ENCODE measurements around the gene GNAT3.

Gene GNAT3

GRCh38 chr7:80427218-80427617, 84.6 kb downstream of the GNAT3 start:
- no peak for TF ChIP-seq POLR2AphosphoS5 (IDR thresholded peaks at IDR 0.05; ENCODE audit: low read depth)
- no peak for TF ChIP-seq GABPA (IDR thresholded peaks at IDR 0.05; ENCODE audit: low read depth)
- TF ChIP-seq SPI1 (IDR thresholded peaks at IDR 0.05; ENCODE audit: borderline replicate concordance, low read depth) = no peak
- TF ChIP-seq, protein P1, sequence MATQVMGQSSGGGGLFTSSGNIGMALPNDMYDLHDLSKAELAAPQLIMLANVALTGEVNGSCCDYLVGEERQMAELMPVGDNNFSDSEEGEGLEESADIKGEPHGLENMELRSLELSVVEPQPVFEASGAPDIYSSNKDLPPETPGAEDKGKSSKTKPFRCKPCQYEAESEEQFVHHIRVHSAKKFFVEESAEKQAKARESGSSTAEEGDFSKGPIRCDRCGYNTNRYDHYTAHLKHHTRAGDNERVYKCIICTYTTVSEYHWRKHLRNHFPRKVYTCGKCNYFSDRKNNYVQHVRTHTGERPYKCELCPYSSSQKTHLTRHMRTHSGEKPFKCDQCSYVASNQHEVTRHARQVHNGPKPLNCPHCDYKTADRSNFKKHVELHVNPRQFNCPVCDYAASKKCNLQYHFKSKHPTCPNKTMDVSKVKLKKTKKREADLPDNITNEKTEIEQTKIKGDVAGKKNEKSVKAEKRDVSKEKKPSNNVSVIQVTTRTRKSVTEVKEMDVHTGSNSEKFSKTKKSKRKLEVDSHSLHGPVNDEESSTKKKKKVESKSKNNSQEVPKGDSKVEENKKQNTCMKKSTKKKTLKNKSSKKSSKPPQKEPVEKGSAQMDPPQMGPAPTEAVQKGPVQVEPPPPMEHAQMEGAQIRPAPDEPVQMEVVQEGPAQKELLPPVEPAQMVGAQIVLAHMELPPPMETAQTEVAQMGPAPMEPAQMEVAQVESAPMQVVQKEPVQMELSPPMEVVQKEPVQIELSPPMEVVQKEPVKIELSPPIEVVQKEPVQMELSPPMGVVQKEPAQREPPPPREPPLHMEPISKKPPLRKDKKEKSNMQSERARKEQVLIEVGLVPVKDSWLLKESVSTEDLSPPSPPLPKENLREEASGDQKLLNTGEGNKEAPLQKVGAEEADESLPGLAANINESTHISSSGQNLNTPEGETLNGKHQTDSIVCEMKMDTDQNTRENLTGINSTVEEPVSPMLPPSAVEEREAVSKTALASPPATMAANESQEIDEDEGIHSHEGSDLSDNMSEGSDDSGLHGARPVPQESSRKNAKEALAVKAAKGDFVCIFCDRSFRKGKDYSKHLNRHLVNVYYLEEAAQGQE (IDR thresholded peaks at IDR 0.05; ENCODE audit: insufficient replicate concordance, low read depth) = no peak
- TF ChIP-seq, protein P2, sequence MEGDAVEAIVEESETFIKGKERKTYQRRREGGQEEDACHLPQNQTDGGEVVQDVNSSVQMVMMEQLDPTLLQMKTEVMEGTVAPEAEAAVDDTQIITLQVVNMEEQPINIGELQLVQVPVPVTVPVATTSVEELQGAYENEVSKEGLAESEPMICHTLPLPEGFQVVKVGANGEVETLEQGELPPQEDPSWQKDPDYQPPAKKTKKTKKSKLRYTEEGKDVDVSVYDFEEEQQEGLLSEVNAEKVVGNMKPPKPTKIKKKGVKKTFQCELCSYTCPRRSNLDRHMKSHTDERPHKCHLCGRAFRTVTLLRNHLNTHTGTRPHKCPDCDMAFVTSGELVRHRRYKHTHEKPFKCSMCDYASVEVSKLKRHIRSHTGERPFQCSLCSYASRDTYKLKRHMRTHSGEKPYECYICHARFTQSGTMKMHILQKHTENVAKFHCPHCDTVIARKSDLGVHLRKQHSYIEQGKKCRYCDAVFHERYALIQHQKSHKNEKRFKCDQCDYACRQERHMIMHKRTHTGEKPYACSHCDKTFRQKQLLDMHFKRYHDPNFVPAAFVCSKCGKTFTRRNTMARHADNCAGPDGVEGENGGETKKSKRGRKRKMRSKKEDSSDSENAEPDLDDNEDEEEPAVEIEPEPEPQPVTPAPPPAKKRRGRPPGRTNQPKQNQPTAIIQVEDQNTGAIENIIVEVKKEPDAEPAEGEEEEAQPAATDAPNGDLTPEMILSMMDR (IDR thresholded peaks at IDR 0.05; ENCODE audit: insufficient read depth, low read length) = no peak
- Histone ChIP-seq H3K27me3 (ENCODE audit: insufficient read depth, poor library complexity, severe bottlenecking) (no peaks in the 10 kb centered on the region), H3K4me3 (replicated peaks; ENCODE audit: insufficient read depth, low read length) (no peak overlapping the region), H3K27ac (replicated peaks) (no peak overlapping the region)
- DNase-seq (ENCODE audit: low read depth in 1 of 2, low spot score in 1 of 2) = no peak

DNA sequence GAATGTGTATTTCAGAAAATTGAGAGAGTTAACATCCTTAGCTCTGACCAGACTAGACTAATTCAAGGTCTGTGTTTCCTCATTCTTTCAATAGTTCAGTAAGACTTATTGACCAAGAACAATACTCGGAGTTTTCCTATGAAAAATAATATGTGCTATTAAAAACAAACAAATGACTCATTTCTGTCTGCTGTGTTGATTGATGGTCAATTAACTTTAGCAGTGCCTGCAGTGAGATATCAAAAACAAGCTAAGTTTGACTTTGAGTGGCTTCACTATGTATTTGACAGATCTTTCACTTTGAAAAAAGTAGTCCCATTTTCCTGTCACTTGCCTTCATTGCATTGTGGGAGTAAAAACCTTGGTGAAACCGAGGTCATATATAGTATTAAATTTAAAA, 91.0 kb downstream of the GNAT3 start:
- no peak overlapping the region for H3K27ac ChIP-seq (replicated peaks)
- H3K4me3 ChIP-seq (replicated peaks; ENCODE audit: insufficient read depth, low read length) = no peak overlapping the region

DNA sequence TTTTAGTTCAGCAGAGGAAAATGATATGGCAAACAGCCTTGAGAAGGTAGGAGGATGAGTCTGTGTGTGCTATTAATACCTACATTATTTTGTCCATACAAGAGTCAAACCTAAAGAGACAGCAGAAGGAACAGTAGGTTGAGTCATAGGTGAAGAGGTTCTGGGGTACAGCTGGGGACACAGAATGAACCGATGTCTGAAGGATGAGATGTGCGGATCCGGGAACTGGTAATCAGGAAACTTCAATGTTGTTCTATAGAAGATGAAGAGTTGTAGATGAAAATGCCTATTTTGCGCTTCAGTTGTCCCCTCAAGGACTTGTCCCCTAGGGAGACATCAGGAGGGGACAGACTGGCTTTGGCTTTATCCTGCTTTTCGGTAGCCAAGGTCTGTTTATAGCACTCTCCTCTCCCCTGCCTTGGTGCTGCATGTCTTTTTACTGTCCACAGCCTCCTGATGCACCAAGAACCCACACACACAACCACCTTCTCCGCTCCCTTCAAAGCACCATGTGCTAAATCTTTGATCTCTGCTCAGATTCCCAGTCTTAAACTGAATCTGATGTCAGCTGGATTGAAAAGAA, 94.6 kb downstream of the GNAT3 start:
- TF ChIP-seq POLR2AphosphoS5 (IDR thresholded peaks at IDR 0.05; ENCODE audit: low read depth) (no peak), SPI1 (IDR thresholded peaks at IDR 0.05; ENCODE audit: borderline replicate concordance, low read depth) (no peak), GABPA (IDR thresholded peaks at IDR 0.05; ENCODE audit: low read depth) (no peak)
- TF ChIP-seq, protein P2 (IDR thresholded peaks at IDR 0.05; ENCODE audit: insufficient read depth, low read length) = no peak
- TF ChIP-seq, protein P1 (IDR thresholded peaks at IDR 0.05; ENCODE audit: insufficient replicate concordance, low read depth) = no peak
- DNase-seq (ENCODE audit: low read depth in 1 of 2, low spot score in 1 of 2) = no peak
- H3K27ac ChIP-seq (replicated peaks) = no peak overlapping the region
- no peaks in the 10 kb centered on the region for H3K27me3 ChIP-seq (ENCODE audit: insufficient read depth, poor library complexity, severe bottlenecking)
- no peak overlapping the region for H3K4me3 ChIP-seq (replicated peaks; ENCODE audit: insufficient read depth, low read length)

More for the DNA sequence above, 91.0 kb downstream of the GNAT3 start:
- H3K27me3 ChIP-seq (ENCODE audit: insufficient read depth, poor library complexity, severe bottlenecking) = no peaks in the 10 kb centered on the region
- TF ChIP-seq SPI1 (IDR thresholded peaks at IDR 0.05; ENCODE audit: borderline replicate concordance, low read depth) (no peak), POLR2AphosphoS5 (IDR thresholded peaks at IDR 0.05; ENCODE audit: low read depth) (no peak), GABPA (IDR thresholded peaks at IDR 0.05; ENCODE audit: low read depth) (no peak)
- TF ChIP-seq, protein P2 (IDR thresholded peaks at IDR 0.05; ENCODE audit: insufficient read depth, low read length) = no peak
- TF ChIP-seq, protein P1 (IDR thresholded peaks at IDR 0.05; ENCODE audit: insufficient replicate concordance, low read depth) = no peak
- DNase-seq (ENCODE audit: low read depth in 1 of 2, low spot score in 1 of 2) = no peak
